Upper lobe of left lung (tissue), 6 donors: ENCODE results near the gene BRPF3. TPM values are rescaled to one million over a fixed set of nuclear protein-coding genes. Genes with fewer than 3 reads are reported as not detected.

Experiments
- ATAC-seq, 2 donors: fragments of 200-7000 bp; cut with Tn5 transposase; one replicate each; pipeline ENCODE4 v1.9.1; 2022; ENCODE audit warnings: mild to moderate bottlenecking in 2 of 2, moderate library complexity in 2 of 2; ENCODE audit not compliant: low FRiP score in 2 of 2
- DNase-seq, 2 donors: peaks; one replicate each; pipeline ENCODE4 v3.0.0-alpha.2; 2019 to 2020
- H3K27ac ChIP-seq, 4 donors: fragments of 200-600 bp; sonication (generic); one replicate each; pipeline ENCODE4 v1.5.1; 2016 to 2019
- H3K27me3 ChIP-seq, 4 donors: fragments of 200-600 bp; sonication (generic); one replicate each; pipeline ENCODE4 v1.5.1; 2017 to 2019
- H3K36me3 ChIP-seq, 4 donors: fragments of 200-600 bp; sonication (generic); one replicate each; pipeline ENCODE4 v1.5.1; 2016 to 2019
- H3K4me1 ChIP-seq, 4 donors: fragments of 200-600 bp; sonication (generic); one replicate each; pipeline ENCODE4 v1.5.1; 2018 to 2019
- H3K4me3 ChIP-seq, 4 donors: fragments of 200-600 bp; sonication (generic); one replicate each; pipeline ENCODE4 v1.5.1; 2017 to 2019; ENCODE audit warnings: mild to moderate bottlenecking in 2 of 4, moderate library complexity in 1 of 4
- H3K9me3 ChIP-seq, 4 donors: fragments of 200-600 bp; sonication (generic); one replicate each; pipeline ENCODE4 v1.5.1; 2018 to 2019
- CTCF ChIP-seq, 6 experiments: fragments of 450-650 bp in 4 of 6; fragments of 200-600 bp in 2 of 6; sonication (generic) in 2 of 6; IDR thresholded peaks; one replicate each; pipeline ENCODE4 v1.5.1; 2016 to 2019; ENCODE audit warnings: antibody characterized with exemption in 6 of 6
- EP300 ChIP-seq, 4 donors: sonication (generic); formaldehyde crosslinking; IDR thresholded peaks; one replicate each; pipeline ENCODE4 v1.5.1; 2017; ENCODE audit warnings: antibody characterized with exemption in 4 of 4, control low read depth in 2 of 4
- POLR2A ChIP-seq, 4 donors: fragments of 450-650 bp; IDR thresholded peaks; one replicate each; pipeline ENCODE4 v1.5.1; 2016 to 2017; ENCODE audit warnings: antibody characterized with exemption in 4 of 4, mild to moderate bottlenecking in 2 of 4
- POLR2AphosphoS5 ChIP-seq, 2 donors: sonication (generic); formaldehyde crosslinking; IDR thresholded peaks; one replicate each; pipeline ENCODE4 v1.5.1; 2017; ENCODE audit warnings: antibody characterized with exemption in 2 of 2
- WGBS, 2 donors: methylation state at CpG; one replicate each; pipeline ENCODE4 v1.1.5; 2017 to 2018; 5-methylcytosine and 5-hydroxymethylcytosine counted together
- total RNA-seq, 6 donors: library from RNA; depleted of rRNA in 4 of 6; stranded (reverse); fragments of >200 nt in 4 of 6; gene quantifications; one replicate each; pipeline versions ENCODE4 v1.1.0 to v1.2.1, GENCODE V29; 2016 to 2021
- donor health status: DM: no; HTN: no; CAD: no; lungs with moderate emphysema.
- donor health status: DM: no; HTN: yes; CAD: no; lungs with severe emphysema.

Gene BRPF3
- total RNA-seq, 6 donors from 2014 or later, result 23.7 to 37.4 (median 33.4) TPM

GRCh38 chr6:36219081-36219480 lies 22.5 kb downstream of the BRPF3 start:
- no peak overlapping the region for H3K4me3 ChIP-seq
- peaks cover 14 to 94% (median 59%) of the 10 kb centered on the region in 4 donors for H3K36me3 ChIP-seq
- DNase-seq (no peak), ATAC-seq (no peak)
- no peak overlapping the region for H3K27ac ChIP-seq
- H3K4me1 ChIP-seq, result no peaks in the 10 kb centered on the region
- TF ChIP-seq POLR2AphosphoS5 (IDR thresholded peaks at IDR 0.05), result no peak
- TF ChIP-seq POLR2A (IDR thresholded peaks at IDR 0.05), result no peak
- TF ChIP-seq CTCF (IDR thresholded peaks at IDR 0.05), result no peak
- TF ChIP-seq EP300 (IDR thresholded peaks at IDR 0.05), result no peak
- 68 to 72% methylated on average over 3 of the region's 3 CpGs for WGBS, 2 donors
- H3K9me3 ChIP-seq, result no peaks in the 10 kb centered on the region
- H3K27me3 ChIP-seq, result no peaks in the 10 kb centered on the region

- Histone ChIP-seq H3K27ac (no peak overlapping the region), H3K9me3 (no peaks in the 10 kb centered on the region), H3K4me3 (no peak overlapping the region), H3K36me3 (peaks cover 13 to 95% (median 55%) of the 10 kb centered on the region in 4 donors), H3K4me1 (peaks cover 0 to 11% (median 9%) of the 10 kb centered on the region in 4 donors), H3K27me3 (no peaks in the 10 kb centered on the region)
- WGBS, 2 donors, result 89 to 93% methylated on average over 4 of the region's 4 CpGs
- ATAC-seq (no peak), DNase-seq (no peak)
- no peak for TF ChIP-seq POLR2AphosphoS5 (IDR thresholded peaks at IDR 0.05)
- TF ChIP-seq CTCF (IDR thresholded peaks at IDR 0.05), result no peak
- no peak for TF ChIP-seq EP300 (IDR thresholded peaks at IDR 0.05)
- no peak for TF ChIP-seq POLR2A (IDR thresholded peaks at IDR 0.05)
Observed at GRCh38 chr6:36220226-36220625, 23.7 kb downstream of the BRPF3 start.

- Histone ChIP-seq H3K27ac (no peak overlapping the region), H3K36me3 (peaks cover 14 to 97% (median 48%) of the 10 kb centered on the region in 4 donors), H3K4me3 (no peak overlapping the region), H3K27me3 (no peaks in the 10 kb centered on the region), H3K9me3 (no peaks in the 10 kb centered on the region), H3K4me1 (peaks cover 0 to 12% (median 10%) of the 10 kb centered on the region in 4 donors)
- WGBS, 2 donors, result 73 to 74% methylated on average over 2 of the region's 2 CpGs
- TF ChIP-seq POLR2AphosphoS5 (IDR thresholded peaks at IDR 0.05) (no peak), EP300 (IDR thresholded peaks at IDR 0.05) (no peak)
- DNase-seq, result no peak
- ATAC-seq, result no peak
Observed at GRCh38 chr6:36221674-36222073, 25.1 kb downstream of the BRPF3 start.

DNA sequence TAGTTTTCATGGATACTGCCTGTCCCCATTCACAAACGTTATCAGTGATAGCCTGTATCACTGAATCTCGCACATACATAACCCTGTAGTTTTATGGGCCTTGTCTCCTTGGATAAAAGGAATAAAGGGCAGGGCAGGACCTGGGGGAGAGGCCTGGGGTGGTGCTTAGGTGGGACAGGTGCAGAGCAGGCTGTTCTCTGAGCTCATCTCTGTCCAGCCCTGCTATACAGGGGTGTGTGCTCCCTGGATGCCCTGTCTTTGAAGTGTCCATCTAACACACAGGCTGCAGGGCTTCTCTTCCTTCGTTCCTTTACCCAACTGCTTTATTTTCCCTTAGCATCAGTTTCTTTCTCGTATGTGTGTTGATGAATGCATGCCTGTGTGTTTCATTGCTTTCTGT lies 26.4 kb downstream of the BRPF3 start:
- Histone ChIP-seq H3K9me3 (no peaks in the 10 kb centered on the region), H3K4me1 (peaks cover 0 to 16% (median 11%) of the 10 kb centered on the region in 4 donors), H3K36me3 (peaks cover 14 to 97% (median 39%) of the 10 kb centered on the region in 4 donors), H3K27me3 (no peaks in the 10 kb centered on the region), H3K4me3 (no peak overlapping the region), H3K27ac (no peak overlapping the region)
- ATAC-seq, result no peak
- no peak for TF ChIP-seq CTCF (IDR thresholded peaks at IDR 0.05)
- TF ChIP-seq POLR2A (IDR thresholded peaks at IDR 0.05), result no peak
- no peak for TF ChIP-seq EP300 (IDR thresholded peaks at IDR 0.05)
- no peak for TF ChIP-seq POLR2AphosphoS5 (IDR thresholded peaks at IDR 0.05)
- 83 to 88% methylated on average over 4 of the region's 4 CpGs for WGBS, 2 donors
- no peak for DNase-seq

GRCh38 chr6:36223706-36224105 lies 27.2 kb downstream of the BRPF3 start:
- Histone ChIP-seq H3K27me3 (no peaks in the 10 kb centered on the region), H3K4me1 (peaks cover 0 to 16% (median 11%) of the 10 kb centered on the region in 4 donors), H3K36me3 (peaks cover 18 to 97% (median 41%) of the 10 kb centered on the region in 4 donors), H3K27ac (no peak overlapping the region), H3K4me3 (no peak overlapping the region), H3K9me3 (no peaks in the 10 kb centered on the region)
- ATAC-seq (no peak), DNase-seq (no peak)
- 95 to 100% methylated on average over 1 of the region's 1 CpG for WGBS, 2 donors
- TF ChIP-seq POLR2A (IDR thresholded peaks at IDR 0.05) (no peak), EP300 (IDR thresholded peaks at IDR 0.05) (no peak), CTCF (IDR thresholded peaks at IDR 0.05) (no peak), POLR2AphosphoS5 (IDR thresholded peaks at IDR 0.05) (no peak)
